Measurements from ENCODE around the gene PRSS33.

The PRSS33 gene

DNA sequence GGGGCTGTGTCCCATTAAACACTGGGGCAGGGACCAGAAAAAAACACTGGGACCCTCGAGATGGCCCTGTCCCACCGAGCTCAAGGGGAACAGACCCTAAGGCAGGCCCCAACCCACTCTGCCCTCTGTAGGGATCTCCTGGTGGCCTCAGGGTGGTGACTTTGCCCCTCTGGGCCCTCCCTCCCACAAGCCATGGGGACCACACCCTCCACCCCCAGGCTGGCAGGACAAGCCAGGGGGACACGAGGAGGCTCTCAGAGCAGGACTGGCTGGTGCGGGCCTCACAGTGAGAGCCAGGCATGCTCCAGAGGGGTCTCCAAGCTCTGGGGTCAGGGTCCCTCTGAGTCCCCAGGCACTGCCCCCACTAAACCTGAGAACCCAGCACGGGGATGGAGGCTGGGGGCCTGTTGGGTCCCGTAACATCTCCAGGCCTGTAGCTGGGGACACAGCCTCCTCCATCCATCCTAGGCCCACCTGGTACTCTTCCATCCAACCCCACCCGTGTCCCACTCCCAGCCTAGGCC is 49.4 kb downstream of the PRSS33 start:
- no peak for DNase-seq

DNA sequence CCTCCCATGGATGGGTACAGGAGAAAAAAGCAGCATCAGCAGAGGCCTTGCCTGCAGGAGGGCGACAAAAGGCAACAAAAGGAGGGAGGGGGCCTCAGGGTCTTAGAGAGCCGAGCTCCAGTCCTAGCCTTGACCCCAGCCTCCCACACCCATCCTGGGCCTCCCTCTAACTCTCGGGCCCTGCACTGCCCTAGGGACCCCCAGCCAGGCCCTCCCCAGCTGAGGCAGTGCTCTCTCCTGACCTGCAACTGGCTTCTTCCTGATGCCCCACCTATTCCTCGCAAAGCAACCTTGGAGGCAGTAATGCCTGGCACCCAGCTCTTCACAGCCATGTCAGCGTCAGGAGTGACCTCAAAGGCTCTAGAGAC is 50.1 kb downstream of the PRSS33 start:
- no peak for DNase-seq

- no peak for DNase-seq
Measured at GRCh38 chr16:2736476-2737237, 50.7 kb downstream of the PRSS33 start.

- DNase-seq, result no peak
Measured at GRCh38 chr16:2734844-2735515, 52.4 kb downstream of the PRSS33 start.

Data from activated CD4-positive, CD25-positive, alpha-beta regulatory T cell (primary cell).